Fibroblast of skin of left biceps (primary cell): ENCODE measurements around the gene SNRNP70.

Source experiments
- DNase-seq, 2 experiments: peaks; one replicate each; pipeline ENCODE4 v3.0.0-alpha.2; 2013; ENCODE audit warnings: low read depth in 2 of 2

Gene SNRNP70

DNA sequence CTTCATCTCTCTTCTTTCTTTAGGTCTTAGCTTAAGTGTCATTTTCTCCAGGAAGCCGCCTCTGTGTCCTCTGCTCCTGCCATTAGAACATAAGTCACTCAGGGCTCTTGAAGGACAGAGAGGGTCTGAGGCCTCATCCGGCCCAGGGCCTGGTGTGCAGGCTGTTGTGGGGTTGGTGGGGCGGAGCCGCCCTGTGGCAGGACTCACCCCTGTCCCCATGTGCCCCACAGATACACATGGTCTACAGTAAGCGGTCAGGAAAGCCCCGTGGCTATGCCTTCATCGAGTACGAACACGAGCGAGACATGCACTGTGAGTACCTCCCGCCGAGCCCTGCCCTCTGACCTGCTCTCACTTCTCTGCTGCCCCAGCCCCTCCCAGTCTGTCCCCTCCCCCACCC is 15.9 kb downstream of the SNRNP70 start:
- DNase-seq, result no peak

DNA sequence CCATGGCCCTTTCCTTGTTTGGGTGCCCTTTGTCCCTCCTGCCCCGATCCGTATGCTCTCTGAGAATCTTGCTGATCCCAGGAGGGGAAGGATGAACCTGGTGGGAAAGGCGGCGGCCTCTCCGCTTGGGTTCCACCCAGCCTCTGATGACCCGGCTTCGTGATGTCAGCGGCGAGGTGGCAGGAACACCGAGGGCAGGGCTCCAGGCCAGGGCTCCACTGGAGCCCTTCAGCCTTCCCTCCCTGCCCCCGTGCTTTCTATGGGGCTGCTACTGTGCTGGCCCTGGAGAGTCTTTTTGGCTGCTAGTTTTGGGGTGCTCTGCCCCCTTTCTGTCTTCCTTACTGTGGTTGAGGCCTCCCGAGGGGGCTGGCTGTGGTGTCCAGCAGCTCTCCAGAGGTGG is 17.1 kb downstream of the SNRNP70 start:
- DNase-seq, result no peak

DNA sequence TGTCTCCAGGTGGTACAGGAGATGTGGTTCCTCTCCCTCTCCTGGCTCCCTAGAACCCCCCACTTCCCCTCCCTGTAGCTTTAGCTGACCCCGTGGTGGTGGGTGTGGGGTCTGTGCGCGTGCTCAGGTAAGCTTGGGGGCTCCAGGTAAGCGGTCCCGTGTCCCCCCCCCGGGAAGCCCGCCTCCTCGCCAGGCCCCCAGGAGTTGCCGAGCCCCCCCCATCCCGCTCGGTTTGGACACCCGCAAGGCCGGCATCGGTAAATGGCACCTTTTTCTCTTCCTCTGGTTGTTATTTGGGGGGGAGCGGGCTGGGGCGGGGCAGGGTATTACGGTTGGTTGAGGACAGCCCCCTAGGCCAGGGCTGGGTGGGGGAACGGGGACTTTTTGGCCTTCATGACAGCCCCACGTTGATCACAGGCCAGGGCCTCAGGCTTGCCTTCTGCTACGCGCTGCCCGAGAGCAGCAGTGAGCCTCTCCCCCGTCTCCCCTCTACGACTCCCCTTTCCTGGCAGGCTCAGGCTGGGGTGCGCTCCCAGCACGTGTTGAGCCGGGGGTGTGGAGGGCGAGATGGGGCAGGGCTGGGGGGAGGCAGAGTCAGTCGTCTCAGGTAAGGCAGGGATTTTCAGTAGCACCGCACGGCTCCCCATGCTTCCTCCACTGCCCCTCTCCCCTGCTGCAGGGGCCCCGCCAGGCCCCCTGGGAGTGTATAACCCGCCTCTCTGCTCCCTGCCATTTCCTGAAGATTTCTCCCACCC is 18.3 kb downstream of the SNRNP70 start:
- DNase-seq, result no peak

DNA sequence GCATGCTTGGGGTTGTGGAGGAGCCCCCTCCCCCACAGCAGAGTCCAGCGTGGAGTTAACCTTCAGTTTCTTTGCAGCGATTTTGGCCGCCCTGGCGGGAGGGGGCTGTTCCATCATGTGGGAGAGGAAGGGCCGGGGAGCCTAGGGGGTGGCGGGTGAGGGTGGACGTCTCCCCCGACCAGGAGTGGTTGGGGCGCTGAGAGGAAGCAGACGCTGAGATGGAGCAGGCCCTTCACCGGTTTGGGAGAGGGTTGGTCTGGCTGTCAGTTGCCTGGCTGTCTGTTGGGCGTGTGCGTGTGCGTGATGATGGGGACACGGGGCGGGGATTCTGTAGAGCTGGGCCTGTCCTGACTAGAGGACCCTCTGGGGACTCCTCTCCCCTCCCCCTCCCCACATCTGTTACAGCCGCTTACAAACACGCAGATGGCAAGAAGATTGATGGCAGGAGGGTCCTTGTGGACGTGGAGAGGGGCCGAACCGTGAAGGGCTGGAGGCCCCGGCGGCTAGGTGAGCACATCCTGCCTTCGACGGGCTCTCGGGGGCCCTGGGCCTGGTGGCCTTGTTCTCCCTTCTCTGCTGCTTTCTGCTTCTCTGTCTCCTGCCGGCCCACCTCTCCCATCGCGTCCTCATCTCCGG is 19.1 kb downstream of the SNRNP70 start:
- no peak for DNase-seq

DNA sequence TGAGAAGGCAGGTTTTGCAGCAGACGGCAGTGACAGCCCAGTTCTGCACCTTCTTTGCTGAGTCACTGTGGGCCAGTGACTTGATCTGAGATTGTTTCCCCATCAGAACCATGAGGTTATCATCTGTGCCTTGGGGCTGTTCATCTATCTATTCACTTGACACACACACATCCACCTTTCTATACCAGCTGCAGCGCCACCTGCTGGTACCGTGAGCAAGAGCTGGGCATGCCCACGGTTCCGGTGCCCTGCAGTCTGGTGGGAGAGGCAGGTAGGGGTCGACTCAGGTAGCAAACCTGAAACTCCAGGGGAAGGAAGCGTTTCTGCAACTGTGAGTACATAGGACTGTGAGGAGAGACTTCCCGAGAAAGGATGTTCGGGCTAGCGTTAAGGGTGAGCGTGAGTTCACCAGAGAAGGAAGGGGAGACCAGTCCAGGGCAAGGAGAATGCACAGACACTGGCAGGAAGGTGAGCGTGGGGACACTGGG is 21.4 kb downstream of the SNRNP70 start:
- no peak for DNase-seq

DNA sequence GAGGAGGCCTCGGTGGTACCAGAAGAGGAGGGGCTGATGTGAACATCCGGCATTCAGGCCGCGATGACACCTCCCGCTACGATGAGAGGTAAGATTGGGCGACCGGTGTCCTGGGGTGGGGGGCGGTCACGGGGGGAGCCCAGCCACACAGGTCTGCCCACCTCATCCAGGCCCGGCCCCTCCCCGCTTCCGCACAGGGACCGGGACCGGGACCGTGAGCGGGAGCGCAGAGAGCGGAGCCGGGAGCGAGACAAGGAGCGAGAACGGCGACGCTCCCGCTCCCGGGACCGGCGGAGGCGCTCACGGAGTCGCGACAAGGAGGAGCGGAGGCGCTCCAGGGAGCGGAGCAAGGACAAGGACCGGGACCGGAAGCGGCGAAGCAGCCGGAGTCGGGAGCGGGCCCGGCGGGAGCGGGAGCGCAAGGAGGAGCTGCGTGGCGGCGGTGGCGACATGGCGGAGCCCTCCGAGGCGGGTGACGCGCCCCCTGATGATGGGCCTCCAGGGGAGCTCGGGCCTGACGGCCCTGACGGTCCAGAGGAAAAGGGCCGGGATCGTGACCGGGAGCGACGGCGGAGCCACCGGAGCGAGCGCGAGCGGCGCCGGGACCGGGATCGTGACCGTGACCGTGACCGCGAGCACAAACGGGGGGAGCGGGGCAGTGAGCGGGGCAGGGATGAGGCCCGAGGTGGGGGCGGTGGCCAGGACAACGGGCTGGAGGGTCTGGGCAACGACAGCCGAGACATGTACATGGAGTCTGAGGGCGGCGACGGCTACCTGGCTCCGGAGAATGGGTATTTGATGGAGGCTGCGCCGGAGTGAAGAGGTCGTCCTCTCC is 22.6 kb downstream of the SNRNP70 start:
- DNase-seq, result no peak

DNA sequence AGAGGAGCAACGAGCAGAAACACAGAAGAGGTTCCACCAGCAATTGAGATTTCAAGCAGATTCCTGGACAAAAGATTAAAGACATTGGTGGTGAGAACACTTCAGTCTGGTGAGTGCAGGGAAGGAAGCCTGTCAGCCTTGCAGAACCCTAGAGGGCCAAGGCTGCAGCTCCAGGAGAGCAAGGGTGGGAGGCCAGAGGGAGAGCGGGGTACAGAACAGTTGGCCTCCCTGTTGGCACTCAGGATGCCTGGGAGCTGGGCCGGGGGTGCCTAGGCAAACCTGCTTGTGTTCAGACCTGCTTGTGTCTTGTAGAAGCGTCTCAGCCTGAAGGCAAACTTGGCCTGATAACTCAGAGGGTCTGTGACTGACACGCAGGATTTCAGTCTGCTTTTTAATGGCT is 23.8 kb downstream of the SNRNP70 start:
- no peak for DNase-seq

DNA sequence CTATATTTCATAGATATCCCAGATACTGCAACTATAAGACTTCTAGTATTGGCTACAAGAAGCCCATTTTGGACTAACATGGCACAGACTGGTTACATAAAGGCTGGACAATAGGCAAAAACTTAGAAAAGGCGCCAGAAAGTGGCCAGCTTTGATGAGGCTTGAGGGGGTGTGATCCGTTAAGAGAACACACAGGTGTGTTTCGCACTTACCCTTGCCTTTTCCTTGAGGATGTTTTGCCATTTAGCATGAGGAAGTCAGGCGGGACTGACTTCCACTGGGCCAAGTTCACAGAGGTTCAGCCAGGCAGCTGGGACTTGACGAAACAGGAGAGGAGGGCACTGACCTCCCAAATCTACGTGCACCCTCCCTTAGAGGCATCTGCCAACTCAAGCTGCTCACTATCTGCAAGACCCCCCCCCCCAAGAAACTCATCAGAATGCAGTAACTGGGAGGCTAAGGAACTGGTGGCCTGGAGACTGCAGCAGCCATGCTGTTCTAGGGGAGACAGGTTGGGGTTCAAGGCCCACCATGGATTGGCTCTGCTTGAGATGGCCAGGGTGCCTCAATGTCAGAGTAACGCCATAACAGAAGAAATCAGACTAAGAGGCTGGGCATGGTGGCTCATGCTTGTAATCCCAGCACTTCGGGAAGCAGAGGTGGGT is 24.4 kb downstream of the SNRNP70 start:
- no peak for DNase-seq

DNA sequence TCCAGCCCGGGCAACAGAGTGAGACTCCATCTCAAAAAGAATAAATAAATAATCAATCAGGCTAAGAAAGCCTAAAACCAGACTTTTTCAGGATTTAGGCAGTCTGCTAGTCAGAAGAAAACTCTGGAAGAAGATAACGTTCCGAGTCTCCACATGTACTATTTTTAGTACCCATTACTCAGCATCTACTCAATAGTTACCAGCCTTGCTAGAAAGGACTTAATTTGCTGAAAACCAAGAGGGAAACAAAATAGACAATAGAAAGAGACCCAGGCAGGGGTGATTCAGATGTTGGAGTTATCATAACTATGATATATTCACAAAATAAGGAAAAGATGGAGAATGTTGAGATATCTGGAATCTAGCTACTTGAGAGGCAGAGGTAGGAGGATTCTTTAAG is 25.3 kb downstream of the SNRNP70 start:
- no peak for DNase-seq

DNA sequence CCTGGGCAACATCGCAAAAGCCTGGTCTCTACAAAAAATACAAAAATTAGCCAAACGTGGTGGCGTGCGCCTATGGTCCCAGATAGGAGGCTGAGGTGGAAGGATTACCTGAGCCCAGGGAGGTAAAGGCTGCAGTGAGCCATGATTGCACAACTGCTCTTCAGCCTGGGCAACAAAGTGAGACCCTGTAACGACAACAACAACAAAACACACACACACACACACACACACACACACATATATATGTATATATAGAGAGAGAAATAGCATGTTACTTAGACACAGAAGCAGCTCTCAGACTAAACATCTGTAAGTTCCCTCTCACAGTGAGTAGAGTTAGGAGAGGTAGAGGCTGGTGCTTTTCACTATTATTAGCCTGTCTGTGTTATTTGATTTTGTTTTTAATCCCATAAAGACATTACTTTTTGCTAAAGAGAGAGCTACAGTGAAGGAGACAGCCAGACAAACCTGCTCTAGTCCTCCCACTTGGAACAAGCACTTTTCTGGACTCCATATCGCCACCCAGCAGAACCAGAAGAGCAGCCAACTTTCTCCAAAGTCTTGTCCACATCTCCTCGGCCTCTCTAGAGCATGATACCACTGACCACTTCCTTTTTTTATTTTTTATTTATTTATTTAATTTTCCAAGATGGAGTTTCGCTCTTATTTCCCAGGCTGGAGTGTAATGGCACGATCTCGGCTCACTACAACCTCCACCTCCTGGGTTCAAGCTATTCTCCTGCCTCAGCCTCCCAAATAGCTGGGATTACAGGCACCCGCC is 26.2 kb downstream of the SNRNP70 start:
- DNase-seq, result no peak

DNA sequence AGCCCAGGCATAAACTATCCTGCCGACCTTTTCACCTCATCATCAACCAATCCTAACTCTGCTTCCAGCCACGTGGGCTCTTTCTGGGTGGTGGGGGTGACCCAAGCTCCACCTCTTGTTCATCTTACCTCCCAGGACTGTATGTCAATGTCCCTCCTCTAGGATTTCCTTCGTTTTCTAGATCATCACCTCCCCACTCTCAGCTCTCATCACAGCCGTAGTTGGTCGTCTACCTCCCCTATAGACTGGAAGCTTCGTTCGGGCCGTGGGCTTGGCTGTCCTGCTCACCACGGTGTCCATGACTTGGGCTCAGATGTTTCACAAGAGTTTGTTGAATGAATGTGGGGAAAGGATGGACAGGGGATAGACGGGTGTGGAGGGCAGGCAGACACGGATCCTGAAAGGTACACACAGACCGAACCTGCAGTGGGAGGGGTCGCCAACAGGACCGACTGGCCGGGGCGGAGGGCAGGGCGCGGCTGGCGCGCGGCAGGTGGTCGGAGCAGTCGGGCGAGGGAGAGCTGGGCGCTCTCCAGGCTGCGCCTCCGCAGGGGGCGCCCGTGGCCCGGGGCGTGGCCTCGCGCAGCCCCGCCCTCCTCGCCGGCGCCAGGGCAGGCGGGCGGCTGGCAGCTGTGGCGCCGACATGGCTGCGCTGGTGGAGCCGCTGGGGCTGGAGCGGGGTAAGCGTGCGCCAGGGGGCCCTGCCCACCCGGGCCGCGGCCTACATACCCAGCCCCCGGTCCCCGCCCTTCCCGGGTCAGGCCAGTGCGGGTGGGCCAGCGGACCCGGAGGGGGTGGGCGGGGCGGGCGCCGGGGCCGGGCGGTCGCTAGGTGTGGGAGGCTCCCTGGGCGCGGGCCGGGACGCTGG is 28.7 kb downstream of the SNRNP70 start, which contains the start of gene LIN7B:
Gene LIN7B (plus strand): TSS at position 609 of the 868 bp plus-strand sequence. CDS start 35 bp downstream, at position 644.
- DNase-seq, result peak in 1 of 2 experiments; percentile 13

DNA sequence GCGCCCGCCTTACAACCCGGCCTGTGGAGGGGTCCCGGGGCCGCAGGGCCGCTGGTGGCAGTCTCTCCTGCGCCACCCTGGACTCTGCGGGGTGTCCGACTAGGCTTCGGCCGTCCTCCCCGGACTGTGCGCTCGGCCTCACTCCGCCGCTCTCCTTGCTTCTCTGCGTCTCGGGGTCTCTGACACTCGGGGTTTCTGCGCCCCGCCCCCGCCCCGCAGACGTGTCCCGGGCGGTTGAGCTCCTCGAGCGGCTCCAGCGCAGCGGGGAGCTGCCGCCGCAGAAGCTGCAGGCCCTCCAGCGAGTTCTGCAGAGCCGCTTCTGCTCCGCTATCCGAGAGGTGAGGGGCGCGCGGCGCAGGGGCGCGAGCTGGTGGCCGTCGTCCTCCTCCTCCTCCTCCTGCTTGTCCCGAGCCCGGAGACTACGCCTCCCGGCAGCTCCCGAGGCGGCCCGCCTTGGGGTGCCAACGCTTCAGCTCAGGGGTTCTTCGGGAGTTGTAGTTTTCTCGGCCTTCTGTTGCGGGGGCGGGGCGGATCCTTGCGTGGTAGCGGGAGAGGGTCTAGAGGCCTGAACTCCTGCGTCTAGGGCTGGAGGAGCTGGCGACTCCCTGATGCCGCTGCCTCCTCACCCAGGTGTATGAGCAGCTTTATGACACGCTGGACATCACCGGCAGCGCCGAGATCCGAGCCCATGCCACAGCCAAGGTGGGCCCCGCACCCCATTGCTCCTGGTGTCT is 29.5 kb downstream of the SNRNP70 start:
- DNase-seq, result peak in 1 of 2 experiments; percentile 20

DNA sequence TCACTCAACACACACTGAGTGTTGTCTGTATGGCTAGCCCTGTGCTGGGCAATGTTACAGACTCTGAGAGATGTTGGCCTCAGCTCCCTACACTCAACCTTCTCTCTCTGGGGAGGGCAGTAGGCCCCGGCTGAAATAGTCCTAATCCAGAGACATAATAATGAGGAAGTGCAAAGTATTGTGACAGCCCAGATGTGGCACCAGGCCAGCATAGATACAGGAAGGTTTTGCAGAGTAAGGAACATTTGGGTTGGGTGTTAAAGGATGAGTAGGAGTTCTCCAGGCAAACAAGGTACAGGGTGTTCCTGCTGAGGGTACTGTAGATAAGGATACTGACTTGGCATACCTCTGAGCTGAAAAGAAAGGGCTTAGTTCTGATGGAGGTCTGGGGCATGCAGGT is 31.3 kb downstream of the SNRNP70 start:
- no peak for DNase-seq

DNA sequence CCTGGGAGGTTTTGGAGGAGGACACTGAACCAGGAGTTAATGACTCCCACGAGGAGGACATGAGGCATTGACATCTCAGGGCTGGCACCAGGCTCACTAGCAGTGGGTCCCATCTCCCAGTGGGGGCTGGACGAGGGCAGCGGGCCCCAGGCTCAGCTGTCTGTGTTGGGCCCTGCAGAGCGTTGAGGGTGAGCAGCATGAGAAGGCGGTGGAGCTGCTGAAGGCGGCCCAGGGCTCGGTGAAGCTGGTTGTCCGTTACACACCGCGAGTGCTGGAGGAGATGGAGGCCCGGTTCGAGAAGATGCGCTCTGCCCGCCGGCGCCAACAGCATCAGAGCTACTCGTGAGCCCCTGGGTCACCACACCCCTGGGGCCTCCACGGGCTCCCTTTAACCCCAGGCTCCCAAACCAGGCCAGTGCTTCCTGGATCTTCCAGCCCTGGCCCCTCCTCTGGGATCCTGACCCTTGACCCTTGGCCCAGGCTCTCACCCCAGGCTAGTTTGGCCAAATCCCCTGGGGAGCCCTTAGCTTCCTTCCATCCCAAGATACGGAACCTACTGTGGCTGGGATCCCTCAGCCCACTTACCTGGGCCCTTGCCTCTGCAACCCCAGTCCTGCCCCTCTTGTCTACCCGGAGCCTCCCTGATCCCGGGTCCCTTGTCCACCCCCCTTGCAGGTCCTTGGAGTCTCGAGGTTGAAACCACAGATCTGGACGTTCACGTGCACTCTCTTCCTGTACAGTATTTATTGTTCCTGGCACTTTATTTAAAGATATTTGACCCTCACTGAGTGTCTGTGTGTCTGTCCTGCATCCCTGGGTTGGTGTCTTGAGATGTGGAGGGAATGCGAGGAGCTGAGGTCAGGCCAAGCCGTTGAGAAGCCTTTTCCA is 32.7 kb downstream of the SNRNP70 start:
- DNase-seq, result no peak

DNA sequence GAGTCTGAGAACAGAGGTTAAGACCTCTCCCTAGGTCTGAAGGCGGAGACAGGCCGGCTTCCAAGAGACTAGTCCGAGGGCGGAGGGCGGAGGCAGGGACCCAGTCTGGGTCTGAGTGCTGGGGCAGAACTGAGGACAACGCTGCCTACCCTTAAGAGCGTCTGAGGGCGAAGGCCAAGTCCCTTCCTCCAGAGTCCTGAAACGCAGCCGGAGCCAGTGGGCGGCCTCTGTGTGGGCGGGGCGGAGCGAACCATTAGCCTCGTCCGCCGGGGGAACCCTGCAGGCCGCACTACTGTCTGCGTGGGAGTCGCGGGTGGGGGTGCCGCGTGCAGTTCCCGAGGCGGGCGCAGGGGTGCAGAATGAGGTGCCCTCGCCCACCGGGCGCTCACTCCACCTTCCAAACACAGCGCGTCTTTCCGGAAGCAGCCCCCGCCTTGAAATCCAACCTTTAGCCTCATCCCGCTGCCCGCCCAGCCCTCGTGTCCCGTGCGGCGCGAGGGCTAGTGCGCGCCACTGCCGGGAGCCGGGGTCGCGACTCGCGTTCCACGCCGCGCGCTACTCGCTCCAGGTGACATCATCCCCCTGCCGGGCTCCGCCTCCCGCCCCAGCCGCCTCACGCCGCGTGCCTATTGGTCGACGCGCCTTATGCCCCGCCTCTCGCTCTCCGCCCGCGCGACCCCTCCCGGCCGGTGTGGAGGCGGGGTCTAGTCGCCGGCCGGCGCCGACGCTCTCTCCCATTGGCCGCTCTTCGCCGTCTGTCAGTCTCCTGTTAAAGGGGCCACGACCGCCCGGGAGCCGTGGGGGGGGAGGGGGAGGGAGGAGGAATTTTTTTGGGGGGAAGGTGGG is 33.5 kb downstream of the SNRNP70 start, which contains the start of gene C19orf73:
Gene C19orf73 (minus strand): TSS at position 579 of the 846 bp plus-strand sequence. CDS start 121 bp downstream, at position 458.
- peak; percentile 81 to 85 for DNase-seq

DNA sequence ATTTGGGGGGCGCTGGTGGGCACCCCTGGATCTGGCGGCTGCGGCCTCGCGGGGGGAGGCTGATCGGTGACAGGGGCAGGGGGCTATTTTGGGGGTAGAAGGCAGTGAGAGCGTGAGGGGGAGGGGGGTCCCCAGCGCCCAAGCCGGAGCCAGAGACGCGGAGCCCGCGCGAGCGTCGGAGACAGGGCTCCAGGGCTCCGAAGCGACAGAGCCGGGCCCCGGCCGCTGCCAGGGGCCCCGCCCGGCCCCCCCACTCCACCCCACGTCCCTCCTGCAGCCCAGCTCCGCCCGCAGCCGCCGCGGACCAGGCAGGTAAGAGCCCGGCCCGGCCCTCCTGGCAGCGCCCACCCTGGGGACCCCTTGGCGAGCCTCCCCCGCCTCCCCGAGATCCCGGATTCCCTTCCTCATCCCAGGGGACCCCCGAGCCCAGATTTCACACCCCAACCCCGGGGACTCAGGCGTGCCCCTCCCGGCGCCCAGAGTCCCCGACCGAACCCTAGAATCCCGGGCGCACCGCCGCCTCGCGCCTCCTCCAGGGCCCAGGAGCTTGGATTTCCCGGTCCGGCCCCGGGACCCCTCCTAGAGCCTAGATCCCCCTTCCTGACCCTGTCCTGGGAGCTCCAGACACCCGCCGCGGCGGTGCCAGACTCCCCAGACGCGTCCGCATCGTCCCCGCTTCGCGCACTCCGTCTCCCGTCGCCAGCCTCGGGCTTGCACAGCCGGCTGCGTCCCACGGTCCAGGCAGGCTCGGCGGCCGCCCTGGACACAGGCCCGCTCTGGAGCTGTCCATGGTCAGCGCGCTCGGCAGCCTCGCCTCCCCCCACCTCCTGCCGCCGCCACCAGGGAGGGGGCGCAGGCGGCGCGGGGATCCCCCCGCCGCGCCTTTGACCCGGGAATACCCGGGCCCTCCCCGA is 34.4 kb downstream of the SNRNP70 start, which contains the start of gene PPFIA3:
Gene PPFIA3 (plus strand): TSS at position 134 of the 914 bp plus-strand sequence. CDS start 8,330 bp downstream, outside the sequence.
- DNase-seq, result no peak
